PFSK-1 (cell line): ENCODE data around the gene NME4.

Source experiments
- FOXP2 ChIP-seq: optimal IDR thresholded peaks from 2 replicates; pipeline ENCODE3; 2011; ENCODE audit warnings: borderline replicate concordance, control low read depth, inconsistent platforms; ENCODE audit not compliant: insufficient read depth; ENCODE audit errors: extremely low read length, extremely low read depth
- POLR2AphosphoS5 ChIP-seq: IDR thresholded peaks from 2 replicates; pipeline ENCODE4 v1.6.1; 2012; ENCODE audit warnings: low read depth, mild to moderate bottlenecking, control low read depth, low read length, moderate library complexity
- SIN3A ChIP-seq: IDR thresholded peaks from 2 replicates; pipeline ENCODE4 v1.6.1; 2012; ENCODE audit warnings: mild to moderate bottlenecking, low read length, moderate library complexity, borderline replicate concordance; ENCODE audit not compliant: insufficient read depth
- TAF1 ChIP-seq: IDR thresholded peaks from 2 replicates; pipeline ENCODE4 v1.6.1; 2012; ENCODE audit warnings: low read length, control low read depth, borderline replicate concordance; ENCODE audit not compliant: insufficient read depth
- TF ChIP-seq, protein P1 (sequence below), 2 experiments: IDR thresholded peaks; 2 replicates each; pipeline versions ENCODE4 v1.6.1 to v1.8.0; 2011 to 2012; ENCODE audit warnings: low read depth in 2 of 2, low read length in 2 of 2, control low read depth in 1 of 2, inconsistent platforms in 1 of 2, mild to moderate bottlenecking in 1 of 2, moderate library complexity in 1 of 2; ENCODE audit not compliant: insufficient read depth in 1 of 2

GRCh38 chr16:376817-377418, 20.1 kb upstream of the NME4 start:
- TF ChIP-seq POLR2AphosphoS5: no peak
- TF ChIP-seq SIN3A: no peak
- TF ChIP-seq TAF1: no peak
- TF ChIP-seq, protein P1, sequence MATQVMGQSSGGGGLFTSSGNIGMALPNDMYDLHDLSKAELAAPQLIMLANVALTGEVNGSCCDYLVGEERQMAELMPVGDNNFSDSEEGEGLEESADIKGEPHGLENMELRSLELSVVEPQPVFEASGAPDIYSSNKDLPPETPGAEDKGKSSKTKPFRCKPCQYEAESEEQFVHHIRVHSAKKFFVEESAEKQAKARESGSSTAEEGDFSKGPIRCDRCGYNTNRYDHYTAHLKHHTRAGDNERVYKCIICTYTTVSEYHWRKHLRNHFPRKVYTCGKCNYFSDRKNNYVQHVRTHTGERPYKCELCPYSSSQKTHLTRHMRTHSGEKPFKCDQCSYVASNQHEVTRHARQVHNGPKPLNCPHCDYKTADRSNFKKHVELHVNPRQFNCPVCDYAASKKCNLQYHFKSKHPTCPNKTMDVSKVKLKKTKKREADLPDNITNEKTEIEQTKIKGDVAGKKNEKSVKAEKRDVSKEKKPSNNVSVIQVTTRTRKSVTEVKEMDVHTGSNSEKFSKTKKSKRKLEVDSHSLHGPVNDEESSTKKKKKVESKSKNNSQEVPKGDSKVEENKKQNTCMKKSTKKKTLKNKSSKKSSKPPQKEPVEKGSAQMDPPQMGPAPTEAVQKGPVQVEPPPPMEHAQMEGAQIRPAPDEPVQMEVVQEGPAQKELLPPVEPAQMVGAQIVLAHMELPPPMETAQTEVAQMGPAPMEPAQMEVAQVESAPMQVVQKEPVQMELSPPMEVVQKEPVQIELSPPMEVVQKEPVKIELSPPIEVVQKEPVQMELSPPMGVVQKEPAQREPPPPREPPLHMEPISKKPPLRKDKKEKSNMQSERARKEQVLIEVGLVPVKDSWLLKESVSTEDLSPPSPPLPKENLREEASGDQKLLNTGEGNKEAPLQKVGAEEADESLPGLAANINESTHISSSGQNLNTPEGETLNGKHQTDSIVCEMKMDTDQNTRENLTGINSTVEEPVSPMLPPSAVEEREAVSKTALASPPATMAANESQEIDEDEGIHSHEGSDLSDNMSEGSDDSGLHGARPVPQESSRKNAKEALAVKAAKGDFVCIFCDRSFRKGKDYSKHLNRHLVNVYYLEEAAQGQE (IDR thresholded peaks at IDR 0.05; ENCODE audit: insufficient read depth in 1 of 2, low read depth in 2 of 2, low read length in 2 of 2): no peak
- no peak for TF ChIP-seq FOXP2
